ENCODE results near the gene CHRM3. TPM values are rescaled to one million over a fixed set of nuclear protein-coding genes. Genes with fewer than 3 reads are reported as not detected.
"Not testable (repeated sequence)": the region's sequence is repeated elsewhere in the genome, so short reads cannot be mapped to it uniquely, and the experiment has no call there.

Gene CHRM3
- total RNA-seq, 1 donor from 2014 or later: 1.6 TPM

GRCh38 chr1:239367196-239367810 lies 19.1 kb upstream of the CHRM3 start:
- H3K9me3 ChIP-seq (ENCODE audit: control insufficient read depth in 3 of 3, low read length in 3 of 3): no peaks in the 10 kb centered on the region
- no peaks in the 10 kb centered on the region for H3K36me3 ChIP-seq (ENCODE audit: control insufficient read depth in 3 of 3, insufficient read depth in 3 of 3, low read length in 3 of 3)
- H3K27me3 ChIP-seq (ENCODE audit: control insufficient read depth in 3 of 3, insufficient read depth in 3 of 3, low read length in 3 of 3): no peaks in the 10 kb centered on the region
- H3K27ac ChIP-seq (ENCODE audit: low read depth, low read length): no peak overlapping the region
- H3K4me3 ChIP-seq (ENCODE audit: low read length in 3 of 3): no peak overlapping the region
- H3K4me1 ChIP-seq (ENCODE audit: control insufficient read depth in 3 of 3, insufficient read depth in 3 of 3, low read length in 3 of 3): no peaks in the 10 kb centered on the region
- H3K9ac ChIP-seq (ENCODE audit: low read depth in 1 of 3, low read length in 3 of 3): no peak overlapping the region

GRCh38 chr1:239368436-239369109 lies 17.8 kb upstream of the CHRM3 start:
- Histone ChIP-seq H3K27ac (ENCODE audit: low read depth, low read length) (no peak overlapping the region), H3K9me3 (ENCODE audit: control insufficient read depth in 3 of 3, low read length in 3 of 3) (no peaks in the 10 kb centered on the region), H3K4me3 (ENCODE audit: low read length in 3 of 3) (no peak overlapping the region), H3K9ac (ENCODE audit: low read depth in 1 of 3, low read length in 3 of 3) (no peak overlapping the region), H3K4me1 (ENCODE audit: control insufficient read depth in 3 of 3, insufficient read depth in 3 of 3, low read length in 3 of 3) (no peaks in the 10 kb centered on the region), H3K36me3 (ENCODE audit: control insufficient read depth in 3 of 3, insufficient read depth in 3 of 3, low read length in 3 of 3) (no peaks in the 10 kb centered on the region), H3K27me3 (ENCODE audit: control insufficient read depth in 3 of 3, insufficient read depth in 3 of 3, low read length in 3 of 3) (no peaks in the 10 kb centered on the region)

- not testable (repeated sequence) for H3K4me1 ChIP-seq (ENCODE audit: control insufficient read depth in 3 of 3, insufficient read depth in 3 of 3, low read length in 3 of 3); H3K27ac ChIP-seq (ENCODE audit: low read depth, low read length); H3K9ac ChIP-seq (ENCODE audit: low read depth in 1 of 3, low read length in 3 of 3); H3K36me3 ChIP-seq (ENCODE audit: control insufficient read depth in 3 of 3, insufficient read depth in 3 of 3, low read length in 3 of 3); H3K4me3 ChIP-seq (ENCODE audit: low read length in 3 of 3); H3K9me3 ChIP-seq (ENCODE audit: control insufficient read depth in 3 of 3, low read length in 3 of 3); H3K27me3 ChIP-seq (ENCODE audit: control insufficient read depth in 3 of 3, insufficient read depth in 3 of 3, low read length in 3 of 3)
These were observed 15.5 kb upstream of the CHRM3 start for GRCh38 chr1:239370869-239371268.

GRCh38 chr1:239382666-239383065 lies 3.7 kb upstream of the CHRM3 start:
- Histone ChIP-seq H3K4me1 (ENCODE audit: control insufficient read depth in 3 of 3, insufficient read depth in 3 of 3, low read length in 3 of 3) (peaks cover 0 to 9% (median 7%) of the 10 kb centered on the region in 3 donors), H3K36me3 (ENCODE audit: control insufficient read depth in 3 of 3, insufficient read depth in 3 of 3, low read length in 3 of 3) (no peaks in the 10 kb centered on the region), H3K27me3 (ENCODE audit: control insufficient read depth in 3 of 3, insufficient read depth in 3 of 3, low read length in 3 of 3) (peaks cover 17 to 26% (median 18%) of the 10 kb centered on the region in 3 donors), H3K9me3 (ENCODE audit: control insufficient read depth in 3 of 3, low read length in 3 of 3) (no peaks in the 10 kb centered on the region), H3K4me3 (ENCODE audit: low read length in 3 of 3) (no peak overlapping the region), H3K9ac (ENCODE audit: low read depth in 1 of 3, low read length in 3 of 3) (no peak overlapping the region), H3K27ac (ENCODE audit: low read depth, low read length) (no peak overlapping the region)

- Histone ChIP-seq H3K27me3 (ENCODE audit: control insufficient read depth in 3 of 3, insufficient read depth in 3 of 3, low read length in 3 of 3) (peaks cover 22 to 36% (median 29%) of the 10 kb centered on the region in 3 donors), H3K4me3 (ENCODE audit: low read length in 3 of 3) (no peak overlapping the region), H3K9ac (ENCODE audit: low read depth in 1 of 3, low read length in 3 of 3) (no peak overlapping the region), H3K4me1 (ENCODE audit: control insufficient read depth in 3 of 3, insufficient read depth in 3 of 3, low read length in 3 of 3) (peaks cover 0 to 10% (median 7%) of the 10 kb centered on the region in 3 donors), H3K27ac (ENCODE audit: low read depth, low read length) (no peak overlapping the region), H3K9me3 (ENCODE audit: control insufficient read depth in 3 of 3, low read length in 3 of 3) (no peaks in the 10 kb centered on the region), H3K36me3 (ENCODE audit: control insufficient read depth in 3 of 3, insufficient read depth in 3 of 3, low read length in 3 of 3) (no peaks in the 10 kb centered on the region)
These were observed 2.7 kb upstream of the CHRM3 start for GRCh38 chr1:239383714-239384113.

GRCh38 chr1:239387304-239388158 lies 1.2 kb downstream of the CHRM3 start:
- Histone ChIP-seq H3K9ac (ENCODE audit: low read depth in 1 of 3, low read length in 3 of 3) (no peak overlapping the region), H3K36me3 (ENCODE audit: control insufficient read depth in 3 of 3, insufficient read depth in 3 of 3, low read length in 3 of 3) (no peaks in the 10 kb centered on the region), H3K27me3 (ENCODE audit: control insufficient read depth in 3 of 3, insufficient read depth in 3 of 3, low read length in 3 of 3) (peaks cover 25 to 49% (median 29%) of the 10 kb centered on the region in 3 donors), H3K27ac (ENCODE audit: low read depth, low read length) (no peak overlapping the region), H3K4me1 (ENCODE audit: control insufficient read depth in 3 of 3, insufficient read depth in 3 of 3, low read length in 3 of 3) (peaks cover 0 to 10% (median 7%) of the 10 kb centered on the region in 3 donors), H3K4me3 (ENCODE audit: low read length in 3 of 3) (peak overlapping the region; percentile 8 to 27 (median 10)), H3K9me3 (ENCODE audit: control insufficient read depth in 3 of 3, low read length in 3 of 3) (no peaks in the 10 kb centered on the region)

GRCh38 chr1:239388159-239388485 lies 1.8 kb downstream of the CHRM3 start:
- peak overlapping the region in 1 of 3 donors; percentile 8 for H3K4me3 ChIP-seq (ENCODE audit: low read length in 3 of 3)
- H3K9ac ChIP-seq (ENCODE audit: low read depth in 1 of 3, low read length in 3 of 3): no peak overlapping the region
- H3K36me3 ChIP-seq (ENCODE audit: control insufficient read depth in 3 of 3, insufficient read depth in 3 of 3, low read length in 3 of 3): no peaks in the 10 kb centered on the region
- no peaks in the 10 kb centered on the region for H3K9me3 ChIP-seq (ENCODE audit: control insufficient read depth in 3 of 3, low read length in 3 of 3)
- peaks cover 0 to 10% (median 7%) of the 10 kb centered on the region in 3 donors for H3K4me1 ChIP-seq (ENCODE audit: control insufficient read depth in 3 of 3, insufficient read depth in 3 of 3, low read length in 3 of 3)
- H3K27me3 ChIP-seq (ENCODE audit: control insufficient read depth in 3 of 3, insufficient read depth in 3 of 3, low read length in 3 of 3): peaks cover 25 to 49% (median 29%) of the 10 kb centered on the region in 3 donors
- H3K27ac ChIP-seq (ENCODE audit: low read depth, low read length): no peak overlapping the region

- Histone ChIP-seq H3K9me3 (ENCODE audit: control insufficient read depth in 3 of 3, low read length in 3 of 3) (no peaks in the 10 kb centered on the region), H3K27me3 (ENCODE audit: control insufficient read depth in 3 of 3, insufficient read depth in 3 of 3, low read length in 3 of 3) (peaks cover 25 to 48% (median 29%) of the 10 kb centered on the region in 3 donors), H3K4me1 (ENCODE audit: control insufficient read depth in 3 of 3, insufficient read depth in 3 of 3, low read length in 3 of 3) (peaks cover 0 to 10% (median 7%) of the 10 kb centered on the region in 3 donors), H3K9ac (ENCODE audit: low read depth in 1 of 3, low read length in 3 of 3) (no peak overlapping the region), H3K36me3 (ENCODE audit: control insufficient read depth in 3 of 3, insufficient read depth in 3 of 3, low read length in 3 of 3) (no peaks in the 10 kb centered on the region), H3K27ac (ENCODE audit: low read depth, low read length) (no peak overlapping the region), H3K4me3 (ENCODE audit: low read length in 3 of 3) (no peak overlapping the region)
These were observed 2.2 kb downstream of the CHRM3 start for GRCh38 chr1:239388578-239388977.

GRCh38 chr1:239389703-239390102 lies 3.3 kb downstream of the CHRM3 start:
- Histone ChIP-seq H3K9me3 (ENCODE audit: control insufficient read depth in 3 of 3, low read length in 3 of 3) (no peaks in the 10 kb centered on the region), H3K4me1 (ENCODE audit: control insufficient read depth in 3 of 3, insufficient read depth in 3 of 3, low read length in 3 of 3) (peaks cover 0 to 10% (median 7%) of the 10 kb centered on the region in 3 donors), H3K9ac (ENCODE audit: low read depth in 1 of 3, low read length in 3 of 3) (no peak overlapping the region), H3K27me3 (ENCODE audit: control insufficient read depth in 3 of 3, insufficient read depth in 3 of 3, low read length in 3 of 3) (peaks cover 25 to 45% (median 29%) of the 10 kb centered on the region in 3 donors), H3K4me3 (ENCODE audit: low read length in 3 of 3) (no peak overlapping the region), H3K27ac (ENCODE audit: low read depth, low read length) (no peak overlapping the region), H3K36me3 (ENCODE audit: control insufficient read depth in 3 of 3, insufficient read depth in 3 of 3, low read length in 3 of 3) (no peaks in the 10 kb centered on the region)

GRCh38 chr1:239392271-239392670 lies 5.9 kb downstream of the CHRM3 start:
- Histone ChIP-seq H3K9ac (ENCODE audit: low read depth in 1 of 3, low read length in 3 of 3) (no peak overlapping the region), H3K9me3 (ENCODE audit: control insufficient read depth in 3 of 3, low read length in 3 of 3) (no peaks in the 10 kb centered on the region), H3K27ac (ENCODE audit: low read depth, low read length) (no peak overlapping the region), H3K4me3 (ENCODE audit: low read length in 3 of 3) (no peak overlapping the region), H3K4me1 (ENCODE audit: control insufficient read depth in 3 of 3, insufficient read depth in 3 of 3, low read length in 3 of 3) (peaks cover 0 to 5% (median 0%) of the 10 kb centered on the region in 3 donors), H3K36me3 (ENCODE audit: control insufficient read depth in 3 of 3, insufficient read depth in 3 of 3, low read length in 3 of 3) (no peaks in the 10 kb centered on the region), H3K27me3 (ENCODE audit: control insufficient read depth in 3 of 3, insufficient read depth in 3 of 3, low read length in 3 of 3) (peaks cover 12 to 27% (median 14%) of the 10 kb centered on the region in 3 donors)
